Stimulated activated naive CD4-positive, alpha-beta T cell treated with Interleukin-2 at 50 U/mL for 16 hours (primary cell): Measurements from ENCODE around the gene GBX1.

Experiments used
- DNase-seq: peaks from one replicate; lab custom pipeline; 2025; lab: John Stamatoyannopoulos, UW

GBX1 gene

GRCh38 chr7:151167197-151167961, at the start of gene GBX1:
Gene GBX1 (minus strand): TSS chr7:151167694. CDS start chr7:151167548, 146 bp downstream.
- no peak for DNase-seq

DNA sequence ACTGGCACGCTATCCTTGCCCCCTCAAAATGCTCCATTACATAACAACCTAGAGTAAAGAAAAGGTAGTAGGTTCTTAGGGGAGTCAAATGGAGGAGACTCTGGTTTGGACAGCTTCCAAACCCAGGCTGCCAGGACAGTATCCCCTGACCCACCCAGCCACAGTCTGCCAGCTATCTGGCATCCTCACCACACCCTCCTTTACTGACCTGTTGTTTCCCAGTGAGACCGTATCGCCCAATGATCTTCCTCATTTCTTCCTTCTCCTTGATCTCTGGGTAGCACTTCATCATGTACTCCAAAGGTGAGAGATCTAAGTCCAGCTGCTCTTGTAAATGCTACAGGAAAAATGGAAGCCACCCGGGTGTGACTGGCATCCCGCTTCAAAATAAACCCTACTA, 47.9 kb upstream of the GBX1 start:
- no peak for DNase-seq

- no peak for DNase-seq
Measured at GRCh38 chr7:151213826-151214225, 46.3 kb upstream of the GBX1 start.

GRCh38 chr7:151212626-151213025, 45.1 kb upstream of the GBX1 start:
- DNase-seq, result no peak

GRCh38 chr7:151211155-151211772, 43.8 kb upstream of the GBX1 start:
- no peak for DNase-seq

GRCh38 chr7:151210087-151210854, 42.8 kb upstream of the GBX1 start, which contains the start of gene H2BK1:
Gene H2BK1 (minus strand): TSS chr7:151210488. CDS start chr7:151210318, 170 bp downstream.
- no peak for DNase-seq

DNA sequence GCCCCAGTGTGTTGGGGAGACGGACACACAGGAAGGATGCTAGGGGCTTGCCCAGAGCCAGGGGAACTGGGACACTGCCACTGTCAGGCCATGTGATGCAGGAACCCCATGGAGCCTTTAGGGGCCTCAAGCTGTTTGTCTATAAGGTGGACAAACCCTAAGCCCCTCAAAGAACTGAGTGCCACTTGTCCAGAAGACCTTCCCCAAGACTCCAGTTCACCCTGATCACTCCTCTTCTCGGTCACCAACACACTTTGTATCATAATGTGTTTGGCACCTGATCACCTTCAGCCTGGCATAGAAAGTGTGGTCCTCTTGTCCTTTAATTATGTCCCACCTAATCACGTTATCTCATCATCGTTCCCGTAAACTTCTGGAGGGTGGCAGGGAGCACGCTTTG, 42.1 kb upstream of the GBX1 start:
- DNase-seq, result no peak

DNA sequence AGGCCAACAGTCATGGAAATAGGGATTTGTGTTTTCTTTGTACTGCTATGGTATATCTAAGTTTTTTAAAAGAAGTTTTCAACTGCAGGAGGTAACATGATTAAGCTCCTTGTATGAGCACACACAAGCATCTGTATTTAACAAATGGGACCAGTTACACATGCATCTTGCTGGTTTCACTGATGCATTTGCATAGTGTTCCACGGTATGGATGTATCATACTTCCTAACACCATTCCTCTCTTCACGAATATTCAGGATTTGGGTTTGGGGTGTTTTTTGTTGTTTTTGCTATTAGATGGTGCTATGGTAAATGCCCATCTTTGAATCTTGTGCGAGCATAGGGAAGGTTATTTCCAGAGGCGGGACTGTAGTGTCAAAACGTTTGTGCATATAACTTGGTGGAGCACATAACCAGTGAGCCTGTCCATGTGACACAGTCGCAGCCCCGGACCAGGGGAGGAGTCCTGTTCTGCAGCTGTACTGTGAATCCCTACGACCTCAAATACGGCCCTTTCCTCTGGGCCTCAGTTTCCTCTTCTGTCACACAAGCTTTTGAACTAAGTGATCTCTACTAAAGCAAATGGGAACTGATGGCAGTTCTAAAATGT, 40.9 kb upstream of the GBX1 start:
- no peak for DNase-seq

GRCh38 chr7:151207804-151208203, 40.3 kb upstream of the GBX1 start:
- no peak for DNase-seq

GRCh38 chr7:151207315-151207714, 39.8 kb upstream of the GBX1 start:
- DNase-seq, result no peak

- no peak for DNase-seq
Measured at GRCh38 chr7:151206914-151207313, 39.4 kb upstream of the GBX1 start.

DNA sequence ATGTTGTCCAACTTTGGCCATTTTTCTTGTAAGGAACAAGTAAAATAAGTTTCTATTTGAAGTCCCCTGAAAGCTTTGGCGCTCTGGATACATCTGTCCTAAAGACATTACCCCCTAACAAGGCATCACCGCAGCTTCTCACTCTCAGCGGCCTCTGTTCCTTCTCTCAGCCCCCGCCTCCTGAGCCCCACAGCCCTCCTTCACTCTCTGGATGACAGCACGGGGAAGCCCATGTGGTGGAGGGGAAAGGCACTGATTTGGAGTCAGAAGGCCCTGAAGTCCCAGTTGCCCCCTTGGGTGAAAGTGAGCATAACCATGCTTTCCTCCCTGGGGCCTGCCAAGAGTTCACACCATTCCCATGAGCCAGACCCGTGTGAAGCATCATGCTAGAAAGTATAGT, 38.2 kb upstream of the GBX1 start:
- no peak for DNase-seq

DNA sequence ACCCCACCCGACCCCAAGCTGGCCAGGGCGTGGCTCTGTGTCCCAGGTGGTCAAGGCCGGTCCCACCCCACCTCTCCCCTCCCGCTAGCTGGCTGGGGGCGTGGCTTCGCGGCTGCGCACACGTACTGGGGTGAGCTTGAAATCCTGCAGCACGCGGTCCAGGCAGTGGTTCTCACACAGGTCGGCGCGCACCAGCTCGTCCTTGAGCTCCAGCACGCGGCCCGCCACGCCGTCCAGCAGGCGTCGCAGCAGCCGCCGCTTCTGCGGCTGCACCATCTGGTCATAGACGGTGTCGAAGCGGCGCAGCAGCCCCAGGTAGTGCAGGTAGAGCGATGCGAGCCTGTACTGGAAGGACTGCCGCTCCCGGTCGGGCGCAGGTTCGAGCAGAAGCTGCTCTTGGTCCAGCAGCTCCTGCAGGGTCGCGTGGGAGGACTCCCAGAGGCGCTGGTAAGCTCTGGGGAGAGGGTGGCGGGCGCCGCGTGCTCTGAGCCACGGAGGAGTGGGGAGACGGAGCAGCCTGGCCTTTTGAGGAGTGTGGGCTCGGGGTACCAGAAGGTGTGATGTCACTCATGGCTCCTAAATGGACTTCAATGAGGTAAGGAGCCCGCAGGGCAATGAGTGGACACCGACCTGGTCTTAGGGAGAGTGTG, 37.0 kb upstream of the GBX1 start:
- DNase-seq, result no peak

DNA sequence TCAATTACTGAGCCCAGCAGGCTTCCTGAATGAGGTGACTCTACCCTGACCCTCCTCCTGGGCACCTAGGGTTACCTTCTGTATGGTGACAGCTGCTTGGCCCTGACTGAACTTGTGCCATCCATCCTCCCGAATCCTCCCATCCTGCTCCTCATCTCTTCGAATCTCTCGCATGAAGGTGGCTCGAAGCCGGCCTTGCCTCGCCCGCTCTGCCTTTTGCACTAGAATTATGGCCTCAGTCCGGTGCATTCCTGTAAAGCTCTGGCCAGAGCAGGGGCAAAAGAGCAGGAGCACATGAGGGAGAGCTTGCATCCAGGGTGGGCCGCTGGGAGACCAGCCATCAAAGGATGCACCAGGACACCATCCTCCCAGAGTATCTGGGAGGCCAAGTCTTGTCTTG, 35.3 kb upstream of the GBX1 start:
- DNase-seq, result no peak

GRCh38 chr7:151201751-151202150, 34.3 kb upstream of the GBX1 start:
- no peak for DNase-seq

DNA sequence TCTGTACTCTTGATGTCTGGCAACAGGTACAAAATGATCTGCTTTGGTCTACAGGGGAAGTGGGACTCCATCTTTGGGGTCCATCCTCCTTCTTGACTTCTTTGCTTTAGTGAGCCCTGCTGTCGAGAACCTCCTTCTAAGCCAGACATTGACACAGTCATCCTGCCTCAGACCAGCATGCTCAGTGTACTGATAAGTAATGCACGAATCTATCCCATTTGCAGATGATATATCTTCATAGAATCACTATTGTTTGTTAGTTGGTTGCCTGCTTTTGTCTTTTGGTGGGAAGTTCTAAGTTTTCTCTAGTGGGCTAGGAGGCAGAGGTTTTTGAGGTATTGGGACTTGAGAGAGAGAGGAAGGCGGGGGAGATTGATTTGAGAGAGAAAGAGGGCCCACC, 33.9 kb upstream of the GBX1 start:
- no peak for DNase-seq

DNA sequence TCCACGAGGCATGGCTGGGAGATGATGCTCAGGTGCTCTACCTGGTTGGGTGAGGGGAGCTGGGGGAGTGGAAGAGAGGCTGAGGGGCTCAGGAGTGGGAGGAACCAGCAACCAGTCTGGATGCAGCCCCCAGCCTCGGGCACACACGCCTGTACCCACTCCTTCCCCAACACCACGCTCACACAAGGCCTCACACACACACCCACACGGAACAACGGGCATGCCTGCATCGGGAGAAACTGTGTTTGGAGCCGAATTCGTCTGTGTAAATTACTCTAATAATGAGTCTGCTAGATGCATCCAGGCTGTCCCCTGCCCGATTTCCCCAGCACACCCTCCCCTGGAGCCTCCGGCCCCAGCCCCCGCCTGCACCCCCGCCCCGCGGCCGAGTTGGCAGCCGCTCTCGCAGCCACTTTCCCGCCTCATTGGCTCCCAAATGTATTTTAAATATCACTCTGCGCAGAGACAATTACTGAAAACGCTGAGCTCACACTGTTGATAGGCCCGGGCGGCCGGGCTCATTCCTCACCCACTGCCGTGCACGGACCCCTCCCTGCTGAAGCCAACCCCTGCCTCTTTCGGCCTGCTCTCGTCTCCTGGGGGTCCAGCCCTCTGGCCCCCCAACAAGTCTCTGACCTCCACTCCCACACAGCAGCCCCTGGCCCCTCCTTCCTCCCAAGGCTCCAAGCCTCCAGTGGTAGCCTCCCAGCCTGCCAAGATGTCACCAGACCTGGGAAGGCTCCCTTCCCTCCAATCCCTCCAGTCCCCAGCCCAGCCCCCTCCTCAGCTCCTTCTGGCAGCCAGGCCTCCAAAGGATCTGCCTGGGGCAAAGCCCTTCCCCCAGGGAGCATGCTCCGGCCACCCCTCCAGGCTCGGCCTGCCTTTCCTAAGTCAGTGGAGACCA, 31.7 kb upstream of the GBX1 start:
- DNase-seq, result no peak

DNA sequence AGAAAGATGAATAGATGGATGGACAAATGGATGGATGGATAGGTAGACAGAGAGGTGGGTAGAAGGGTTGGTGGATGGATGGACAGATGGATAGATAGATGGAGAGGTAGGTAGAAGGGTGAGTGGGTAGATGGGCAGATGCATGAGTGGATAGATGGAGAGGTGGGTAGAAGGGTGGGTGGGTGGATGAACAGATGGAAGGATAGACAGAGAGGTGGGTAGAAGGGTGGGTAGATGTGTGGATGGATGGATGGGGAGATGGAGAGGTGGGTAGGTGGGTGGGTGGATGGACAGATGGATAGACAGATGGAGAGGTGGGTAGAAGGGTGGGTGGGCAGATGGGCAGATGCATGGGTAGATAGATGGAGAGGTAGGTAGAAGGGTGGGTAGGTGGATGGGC, 30.4 kb upstream of the GBX1 start:
- DNase-seq, result no peak

GRCh38 chr7:151195616-151196450, 28.3 kb upstream of the GBX1 start:
- no peak for DNase-seq

DNA sequence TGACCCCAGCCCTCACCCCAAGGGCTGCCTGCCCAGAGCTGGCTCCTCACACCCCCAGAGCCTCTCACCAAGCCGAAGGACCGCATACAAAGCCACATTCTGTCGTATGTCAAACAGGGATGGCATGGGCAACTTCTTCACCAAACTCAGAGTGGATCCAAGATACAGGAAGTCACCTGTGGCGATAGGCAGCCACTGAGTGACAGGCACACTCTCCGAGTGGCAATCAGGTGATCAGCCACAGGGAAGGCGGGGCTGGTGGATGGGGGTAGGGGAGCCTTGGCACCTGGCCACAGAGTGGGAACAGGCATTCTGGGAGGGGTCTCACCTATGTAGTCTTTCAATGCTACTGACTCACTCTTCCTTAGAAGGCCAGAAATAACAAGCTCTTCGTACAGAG, 26.7 kb upstream of the GBX1 start:
- no peak for DNase-seq
